Measurements from ENCODE around the gene ALKBH6. TPM values are rescaled to one million over a fixed set of nuclear protein-coding genes. Genes with fewer than 3 reads are reported as not detected.

ALKBH6 gene
- total RNA-seq, 1 experiment from 2014 or later: 20.1 TPM

GRCh38 chr19:36009633-36010379, 4.2 kb downstream of the ALKBH6 start:
- CTCF ChIA-PET: no interaction called here
- peak overlapping the region; percentile 56 for H3K27ac ChIP-seq (ENCODE audit: low read depth, low read length, poor library complexity, severe bottlenecking)
- BruUV-seq (replicated peaks): no TSS peak

GRCh38 chr19:36009220-36009619, 4.8 kb downstream of the ALKBH6 start:
- peak; percentile 65 for DNase-seq (ENCODE audit: low spot score)
- no TSS peak for BruUV-seq (replicated peaks)
- TF ChIP-seq CTCF (conservative IDR thresholded peaks at IDR 0.05; ENCODE audit: low read depth, low read length) (no peak), EZH2 (IDR thresholded peaks at IDR 0.05; ENCODE audit: borderline replicate concordance, low read depth, low read length, poor library complexity, severe bottlenecking) (no peak)
- intact Hi-C loops (cut with micrococcal nuclease; ENCODE audit: unreplicated experiment): no loop called here
- H3K27ac ChIP-seq (ENCODE audit: low read depth, low read length, poor library complexity, severe bottlenecking): peak overlapping the region; percentile 56
- ChIA-PET POLR2A (ENCODE audit: low non-redundant PET) (no interaction called here), CTCF (no interaction called here)
- peak overlapping the region; percentile 44 for H3K4me3 ChIP-seq (ENCODE audit: low read depth, low read length, poor library complexity, severe bottlenecking)
- no peaks in the 10 kb centered on the region for H3K4me1 ChIP-seq (ENCODE audit: insufficient read depth, low read length, poor library complexity, severe bottlenecking)
- H3K9me3 ChIP-seq (ENCODE audit: low read depth, low read length, poor library complexity, severe bottlenecking): no peaks in the 10 kb centered on the region
- H3K36me3 ChIP-seq (ENCODE audit: insufficient read depth, low read length, poor library complexity, severe bottlenecking): no peaks in the 10 kb centered on the region
- no peaks in the 10 kb centered on the region for H3K27me3 ChIP-seq (replicated peaks; ENCODE audit: insufficient read depth, low read depth, low read length, poor library complexity)

More at GRCh38 chr19:36009633-36010379, 4.2 kb downstream of the ALKBH6 start:
- POLR2A ChIA-PET (ENCODE audit: low non-redundant PET): no interaction called here
- peaks cover 4% of the 10 kb centered on the region for H3K4me1 ChIP-seq (ENCODE audit: insufficient read depth, low read length, poor library complexity, severe bottlenecking)
- H3K4me3 ChIP-seq (ENCODE audit: low read depth, low read length, poor library complexity, severe bottlenecking): peak overlapping the region; percentile 44
- no peaks in the 10 kb centered on the region for H3K27me3 ChIP-seq (replicated peaks; ENCODE audit: insufficient read depth, low read depth, low read length, poor library complexity)
- TF ChIP-seq CTCF (conservative IDR thresholded peaks at IDR 0.05; ENCODE audit: low read depth, low read length) (no peak), EZH2 (IDR thresholded peaks at IDR 0.05; ENCODE audit: borderline replicate concordance, low read depth, low read length, poor library complexity, severe bottlenecking) (no peak)
- DNase-seq (ENCODE audit: low spot score): no peak
- intact Hi-C loops (cut with micrococcal nuclease; ENCODE audit: unreplicated experiment): no loop called here
- no peaks in the 10 kb centered on the region for H3K36me3 ChIP-seq (ENCODE audit: insufficient read depth, low read length, poor library complexity, severe bottlenecking)
- H3K9me3 ChIP-seq (ENCODE audit: low read depth, low read length, poor library complexity, severe bottlenecking): no peaks in the 10 kb centered on the region

GRCh38 chr19:36008336-36008978, 5.6 kb downstream of the ALKBH6 start, which contains the start of gene SYNE4:
TSS of gene SYNE4 (minus strand) at chr19:36008813. CDS start at chr19:36008681, 132 bp downstream.
- ChIA-PET CTCF (no interaction called here), POLR2A (ENCODE audit: low non-redundant PET) (no interaction called here)
- Histone ChIP-seq H3K4me3 (ENCODE audit: low read depth, low read length, poor library complexity, severe bottlenecking) (peak within 1 kb of the TSS; percentile 44), H3K36me3 (ENCODE audit: insufficient read depth, low read length, poor library complexity, severe bottlenecking) (no peaks in the 10 kb centered on the region), H3K4me1 (ENCODE audit: insufficient read depth, low read length, poor library complexity, severe bottlenecking) (no peaks in the 10 kb centered on the region), H3K27ac (ENCODE audit: low read depth, low read length, poor library complexity, severe bottlenecking) (peak within 1 kb of the TSS; percentile 56), H3K27me3 (replicated peaks; ENCODE audit: insufficient read depth, low read depth, low read length, poor library complexity) (no peaks in the 10 kb centered on the region), H3K9me3 (ENCODE audit: low read depth, low read length, poor library complexity, severe bottlenecking) (no peaks in the 10 kb centered on the region)
- TF ChIP-seq EZH2 (IDR thresholded peaks at IDR 0.05; ENCODE audit: borderline replicate concordance, low read depth, low read length, poor library complexity, severe bottlenecking) (no peak), CTCF (conservative IDR thresholded peaks at IDR 0.05; ENCODE audit: low read depth, low read length) (no peak)
- BruUV-seq (replicated peaks): no TSS peak
- intact Hi-C loops (cut with micrococcal nuclease; ENCODE audit: unreplicated experiment): no loop called here
- DNase-seq (ENCODE audit: low spot score): no peak
